GM12878 (cell line): Measurements from ENCODE around the gene IL27RA.

Experiments used
- GABPA ChIP-seq: IDR thresholded peaks from 2 replicates; pipeline ENCODE4 v1.6.1; 2014; ENCODE audit warnings: antibody characterized with exemption, low read depth, mild to moderate bottlenecking, inconsistent platforms
- JUND ChIP-seq: IDR thresholded peaks from 2 replicates; pipeline ENCODE4 v1.6.1; 2012; ENCODE audit warnings: low read depth, mild to moderate bottlenecking, low read length, improper control_type of control experiment, moderate library complexity
- MXI1 ChIP-seq: fragments of 150-350 bp; IDR thresholded peaks from 2 replicates; pipeline ENCODE4 v1.6.1; 2011; ENCODE audit warnings: low read depth, mild to moderate bottlenecking, inconsistent platforms, low read length, improper control_type of control experiment
- NR2F1 ChIP-seq: fragments of 450-650 bp; conservative IDR thresholded peaks from 2 replicates; pipeline ENCODE4 v1.6.1; 2017; ENCODE audit warnings: mild to moderate bottlenecking
- POLR2A ChIP-seq: IDR thresholded peaks from 2 replicates; pipeline ENCODE4 v1.6.1; 2011; ENCODE audit warnings: low read depth, mild to moderate bottlenecking, low read length
- POLR2AphosphoS5 ChIP-seq: IDR thresholded peaks from 2 replicates; pipeline ENCODE4 v1.6.1; 2011; ENCODE audit warnings: mild to moderate bottlenecking, low read length, inconsistent platforms
- RELA ChIP-seq: fragments of 450-650 bp; IDR thresholded peaks from 2 replicates; pipeline ENCODE4 v1.8.0; 2014; ENCODE audit warnings: borderline replicate concordance; ENCODE audit not compliant: partially characterized antibody
- SMARCA5 ChIP-seq: fragments of 450-650 bp; IDR thresholded peaks from 2 replicates; pipeline ENCODE4 v1.6.1; 2017; ENCODE audit warnings: mild to moderate bottlenecking
- SP1 ChIP-seq: IDR thresholded peaks from one replicate; pipeline ENCODE4 v1.6.1; 2011; ENCODE audit warnings: low read depth, low read length
- TF ChIP-seq, protein P1 (sequence below), 3 experiments: IDR thresholded peaks in 2 of 3; conservative IDR thresholded peaks in 1 of 3; 2 replicates each; pipeline ENCODE4 v1.5.1; 2011; ENCODE audit warnings: low read depth in 3 of 3, low read length in 3 of 3, mild to moderate bottlenecking in 3 of 3, control low read depth in 2 of 3, moderate library complexity in 2 of 3, inconsistent platforms in 1 of 3, mixed read lengths in 1 of 3; ENCODE audit not compliant: control insufficient read depth in 2 of 3, insufficient read depth in 1 of 3; ENCODE audit errors: extremely low read depth in 1 of 3
- TF ChIP-seq, protein P2 (sequence below): fragments of 450-650 bp; formaldehyde crosslinking; IDR thresholded peaks from 2 replicates; pipeline ENCODE4 v1.4.0; 2020; ENCODE audit warnings: mild to moderate bottlenecking, moderate library complexity
- TF ChIP-seq, protein P3 (sequence below): IDR thresholded peaks from 2 replicates; pipeline ENCODE4 v1.6.1; 2011; ENCODE audit warnings: mild to moderate bottlenecking, low read depth, low read length, moderate library complexity; ENCODE audit not compliant: insufficient replicate concordance

DNA sequence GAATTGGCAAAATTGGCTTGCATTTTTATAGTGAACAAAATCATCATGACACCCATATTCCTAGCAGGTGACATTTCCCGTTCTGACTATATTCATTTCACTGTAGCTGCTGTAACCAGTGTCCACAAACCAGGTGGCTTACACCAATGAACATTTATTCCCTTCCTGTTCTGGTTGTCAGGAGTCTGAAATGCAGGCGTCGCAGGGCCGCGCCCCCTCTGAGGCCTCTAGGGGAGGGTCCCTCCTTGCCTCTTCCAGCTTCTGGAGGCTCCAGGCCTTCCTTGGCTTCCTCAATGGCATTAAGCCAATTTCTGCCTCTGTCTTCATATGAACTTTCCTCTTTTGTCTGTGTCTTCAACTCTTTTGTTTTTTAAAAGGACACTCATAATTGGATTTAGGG lies 10.1 kb upstream of the IL27RA start:
- TF ChIP-seq, protein P1, sequence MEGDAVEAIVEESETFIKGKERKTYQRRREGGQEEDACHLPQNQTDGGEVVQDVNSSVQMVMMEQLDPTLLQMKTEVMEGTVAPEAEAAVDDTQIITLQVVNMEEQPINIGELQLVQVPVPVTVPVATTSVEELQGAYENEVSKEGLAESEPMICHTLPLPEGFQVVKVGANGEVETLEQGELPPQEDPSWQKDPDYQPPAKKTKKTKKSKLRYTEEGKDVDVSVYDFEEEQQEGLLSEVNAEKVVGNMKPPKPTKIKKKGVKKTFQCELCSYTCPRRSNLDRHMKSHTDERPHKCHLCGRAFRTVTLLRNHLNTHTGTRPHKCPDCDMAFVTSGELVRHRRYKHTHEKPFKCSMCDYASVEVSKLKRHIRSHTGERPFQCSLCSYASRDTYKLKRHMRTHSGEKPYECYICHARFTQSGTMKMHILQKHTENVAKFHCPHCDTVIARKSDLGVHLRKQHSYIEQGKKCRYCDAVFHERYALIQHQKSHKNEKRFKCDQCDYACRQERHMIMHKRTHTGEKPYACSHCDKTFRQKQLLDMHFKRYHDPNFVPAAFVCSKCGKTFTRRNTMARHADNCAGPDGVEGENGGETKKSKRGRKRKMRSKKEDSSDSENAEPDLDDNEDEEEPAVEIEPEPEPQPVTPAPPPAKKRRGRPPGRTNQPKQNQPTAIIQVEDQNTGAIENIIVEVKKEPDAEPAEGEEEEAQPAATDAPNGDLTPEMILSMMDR (IDR thresholded peaks at IDR 0.05 in 2 of 3, conservative IDR thresholded peaks at IDR 0.05 in 1 of 3; ENCODE audit: control insufficient read depth in 2 of 3, extremely low read depth in 1 of 3, insufficient read depth in 1 of 3, low read depth in 3 of 3, low read length in 3 of 3): no peak
- no peak for TF ChIP-seq POLR2A
- no peak for TF ChIP-seq SMARCA5
- TF ChIP-seq, protein P2, sequence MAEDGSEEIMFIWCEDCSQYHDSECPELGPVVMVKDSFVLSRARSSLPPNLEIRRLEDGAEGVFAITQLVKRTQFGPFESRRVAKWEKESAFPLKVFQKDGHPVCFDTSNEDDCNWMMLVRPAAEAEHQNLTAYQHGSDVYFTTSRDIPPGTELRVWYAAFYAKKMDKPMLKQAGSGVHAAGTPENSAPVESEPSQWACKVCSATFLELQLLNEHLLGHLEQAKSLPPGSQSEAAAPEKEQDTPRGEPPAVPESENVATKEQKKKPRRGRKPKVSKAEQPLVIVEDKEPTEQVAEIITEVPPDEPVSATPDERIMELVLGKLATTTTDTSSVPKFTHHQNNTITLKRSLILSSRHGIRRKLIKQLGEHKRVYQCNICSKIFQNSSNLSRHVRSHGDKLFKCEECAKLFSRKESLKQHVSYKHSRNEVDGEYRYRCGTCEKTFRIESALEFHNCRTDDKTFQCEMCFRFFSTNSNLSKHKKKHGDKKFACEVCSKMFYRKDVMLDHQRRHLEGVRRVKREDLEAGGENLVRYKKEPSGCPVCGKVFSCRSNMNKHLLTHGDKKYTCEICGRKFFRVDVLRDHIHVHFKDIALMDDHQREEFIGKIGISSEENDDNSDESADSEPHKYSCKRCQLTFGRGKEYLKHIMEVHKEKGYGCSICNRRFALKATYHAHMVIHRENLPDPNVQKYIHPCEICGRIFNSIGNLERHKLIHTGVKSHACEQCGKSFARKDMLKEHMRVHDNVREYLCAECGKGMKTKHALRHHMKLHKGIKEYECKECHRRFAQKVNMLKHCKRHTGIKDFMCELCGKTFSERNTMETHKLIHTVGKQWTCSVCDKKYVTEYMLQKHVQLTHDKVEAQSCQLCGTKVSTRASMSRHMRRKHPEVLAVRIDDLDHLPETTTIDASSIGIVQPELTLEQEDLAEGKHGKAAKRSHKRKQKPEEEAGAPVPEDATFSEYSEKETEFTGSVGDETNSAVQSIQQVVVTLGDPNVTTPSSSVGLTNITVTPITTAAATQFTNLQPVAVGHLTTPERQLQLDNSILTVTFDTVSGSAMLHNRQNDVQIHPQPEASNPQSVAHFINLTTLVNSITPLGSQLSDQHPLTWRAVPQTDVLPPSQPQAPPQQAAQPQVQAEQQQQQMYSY (CRISPR knock-in tag): no peak
- no peak for TF ChIP-seq POLR2AphosphoS5
- no peak for TF ChIP-seq SP1
- no peak for TF ChIP-seq GABPA
- TF ChIP-seq JUND: no peak
- no peak for TF ChIP-seq MXI1
- no peak for TF ChIP-seq NR2F1
- TF ChIP-seq RELA: no peak
- TF ChIP-seq, protein P3, sequence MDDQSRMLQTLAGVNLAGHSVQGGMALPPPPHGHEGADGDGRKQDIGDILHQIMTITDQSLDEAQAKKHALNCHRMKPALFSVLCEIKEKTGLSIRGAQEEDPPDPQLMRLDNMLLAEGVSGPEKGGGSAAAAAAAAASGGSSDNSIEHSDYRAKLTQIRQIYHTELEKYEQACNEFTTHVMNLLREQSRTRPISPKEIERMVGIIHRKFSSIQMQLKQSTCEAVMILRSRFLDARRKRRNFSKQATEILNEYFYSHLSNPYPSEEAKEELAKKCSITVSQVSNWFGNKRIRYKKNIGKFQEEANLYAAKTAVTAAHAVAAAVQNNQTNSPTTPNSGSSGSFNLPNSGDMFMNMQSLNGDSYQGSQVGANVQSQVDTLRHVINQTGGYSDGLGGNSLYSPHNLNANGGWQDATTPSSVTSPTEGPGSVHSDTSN: no peak
